Measurements from ENCODE around the gene S100Z.

DNA sequence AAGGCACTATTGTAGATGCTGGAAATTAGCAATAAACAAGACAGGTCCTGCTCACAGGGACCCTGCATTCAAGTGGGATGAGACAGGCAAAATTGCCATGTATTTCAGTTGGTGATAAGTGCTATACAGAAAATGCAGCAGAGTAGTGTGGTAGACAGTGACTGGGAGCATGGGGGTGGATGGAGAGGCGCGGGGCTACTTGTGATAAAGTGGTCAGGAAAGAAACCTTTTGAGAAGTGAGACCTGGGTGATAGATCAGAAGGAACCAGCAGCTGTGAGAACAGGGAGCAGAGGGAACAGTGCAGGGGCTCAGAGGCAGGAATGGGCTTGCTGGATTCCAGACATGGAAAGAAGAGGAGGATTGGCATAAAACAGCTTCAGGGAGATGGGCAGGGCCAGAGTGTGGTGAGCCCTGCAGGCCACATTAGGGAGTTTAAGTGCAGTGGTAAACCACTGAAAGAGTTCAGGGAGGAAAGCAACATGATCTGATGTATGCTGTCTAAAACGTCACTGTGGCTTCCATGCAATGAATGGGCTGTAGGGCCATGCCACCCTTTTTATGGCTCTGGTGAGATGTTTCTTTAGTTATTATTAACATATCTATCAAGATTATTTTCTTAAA is 110.3 kb downstream of the S100Z start:
- no peak for TF ChIP-seq EZH2 (IDR thresholded peaks at IDR 0.05; ENCODE audit: borderline replicate concordance, control insufficient read depth, low read depth, low read length)
- TF ChIP-seq CHD2 (IDR thresholded peaks at IDR 0.05; ENCODE audit: borderline replicate concordance, low read depth, low read length): no peak
- no peak for TF ChIP-seq ZNF384 (IDR thresholded peaks at IDR 0.05; ENCODE audit: borderline replicate concordance, low read depth, low read length)
- TF ChIP-seq, protein P1, sequence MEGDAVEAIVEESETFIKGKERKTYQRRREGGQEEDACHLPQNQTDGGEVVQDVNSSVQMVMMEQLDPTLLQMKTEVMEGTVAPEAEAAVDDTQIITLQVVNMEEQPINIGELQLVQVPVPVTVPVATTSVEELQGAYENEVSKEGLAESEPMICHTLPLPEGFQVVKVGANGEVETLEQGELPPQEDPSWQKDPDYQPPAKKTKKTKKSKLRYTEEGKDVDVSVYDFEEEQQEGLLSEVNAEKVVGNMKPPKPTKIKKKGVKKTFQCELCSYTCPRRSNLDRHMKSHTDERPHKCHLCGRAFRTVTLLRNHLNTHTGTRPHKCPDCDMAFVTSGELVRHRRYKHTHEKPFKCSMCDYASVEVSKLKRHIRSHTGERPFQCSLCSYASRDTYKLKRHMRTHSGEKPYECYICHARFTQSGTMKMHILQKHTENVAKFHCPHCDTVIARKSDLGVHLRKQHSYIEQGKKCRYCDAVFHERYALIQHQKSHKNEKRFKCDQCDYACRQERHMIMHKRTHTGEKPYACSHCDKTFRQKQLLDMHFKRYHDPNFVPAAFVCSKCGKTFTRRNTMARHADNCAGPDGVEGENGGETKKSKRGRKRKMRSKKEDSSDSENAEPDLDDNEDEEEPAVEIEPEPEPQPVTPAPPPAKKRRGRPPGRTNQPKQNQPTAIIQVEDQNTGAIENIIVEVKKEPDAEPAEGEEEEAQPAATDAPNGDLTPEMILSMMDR (IDR thresholded peaks at IDR 0.05 in 2 of 3, conservative IDR thresholded peaks at IDR 0.05 in 1 of 3; ENCODE audit: control insufficient read depth in 2 of 3, extremely low read depth in 1 of 3, insufficient read depth in 1 of 3, low read depth in 3 of 3, low read length in 3 of 3): no peak
